SU-DHL-6 (cell line): ENCODE results near the gene KIAA1958.

Experiments used
- H2AFZ ChIP-seq: fragments of 200-600 bp; sonication (generic); 2 replicates; pipeline ENCODE4 v1.6.1; 2014; ENCODE audit warnings: low read depth, mild to moderate bottlenecking, moderate library complexity, mixed read lengths, antibody characterized with exemption, low read length; ENCODE audit not compliant: severe bottlenecking
- H3F3A ChIP-seq: fragments of 200-600 bp; shearing (Covaris generic); 2 replicates; pipeline ENCODE4 v1.6.0; 2016; ENCODE audit warnings: antibody characterized with exemption, mild to moderate bottlenecking; ENCODE audit not compliant: insufficient read depth
- H3K27ac ChIP-seq: fragments of 200-600 bp; sonication (generic); 2 replicates; pipeline ENCODE4 v1.5.1; 2016; ENCODE audit warnings: low read depth, mild to moderate bottlenecking, low read length, moderate library complexity, mixed read lengths
- H3K27me3 ChIP-seq: fragments of 200-600 bp; sonication (generic), shearing (Covaris generic); 2 replicates; pipeline ENCODE4 v1.6.0; 2014; ENCODE audit warnings: mild to moderate bottlenecking, low read length
- H3K36me3 ChIP-seq: fragments of 200-600 bp; sonication (generic); 2 replicates; pipeline ENCODE4 v1.6.1; 2014; ENCODE audit warnings: mild to moderate bottlenecking, low read length, mixed read lengths
- H3K4me2 ChIP-seq: fragments of 300-600, 200-600 bp; shearing (Covaris generic), sonication (generic); 2 replicates; pipeline ENCODE4 v1.6.0; 2014; ENCODE audit warnings: low read length, low read depth, mild to moderate bottlenecking; ENCODE audit not compliant: poor library complexity, severe bottlenecking
- H3K4me3 ChIP-seq: fragments of 200-600 bp; sonication (generic); 2 replicates; pipeline ENCODE4 v1.5.1; 2014; ENCODE audit warnings: antibody characterized with exemption, low read length, mild to moderate bottlenecking, mixed read lengths; ENCODE audit not compliant: insufficient read depth, poor library complexity, severe bottlenecking
- H3K79me2 ChIP-seq: fragments of 200-600 bp; sonication (generic); 2 replicates; pipeline ENCODE4 v1.6.1; 2014; ENCODE audit warnings: mild to moderate bottlenecking, low read length, moderate library complexity; ENCODE audit not compliant: insufficient read depth
- H3K9ac ChIP-seq: fragments of 200-600 bp; sonication (generic); 2 replicates; pipeline ENCODE4 v1.7.0; 2014; ENCODE audit warnings: mild to moderate bottlenecking, low read length
- H3K9me2 ChIP-seq: fragments of 200-600 bp; sonication (generic); replicated peaks from 2 replicates; pipeline ENCODE4 v1.6.1; 2014; ENCODE audit warnings: low read length; ENCODE audit not compliant: insufficient read depth
- H3K9me3 ChIP-seq: fragments of 200-600 bp; sonication (generic); 2 replicates; pipeline ENCODE4 v1.6.1; 2014; ENCODE audit warnings: low read length, mixed read lengths; ENCODE audit not compliant: insufficient read depth
- H4K20me1 ChIP-seq: fragments of 200-600 bp; sonication (generic); 2 replicates; pipeline ENCODE4 v1.6.1; 2014; ENCODE audit warnings: low read depth, mild to moderate bottlenecking, antibody characterized with exemption, low read length, moderate library complexity, mixed read lengths
- CTCF ChIP-seq: fragments of 200-600 bp; sonication (generic); IDR thresholded peaks from one replicate; pipeline ENCODE4 v1.5.1; 2017; ENCODE audit warnings: antibody characterized with exemption, mild to moderate bottlenecking, low read length, moderate library complexity; ENCODE audit not compliant: insufficient read depth, poor library complexity, severe bottlenecking
- EZH2phosphoT487 ChIP-seq: fragments of 200-600 bp; sonication (generic), shearing (Covaris generic); conservative IDR thresholded peaks from 2 replicates; pipeline ENCODE4 v1.6.1; 2018; ENCODE audit warnings: mild to moderate bottlenecking, antibody characterized with exemption, low read length, moderate library complexity, mixed read lengths

The KIAA1958 gene

DNA sequence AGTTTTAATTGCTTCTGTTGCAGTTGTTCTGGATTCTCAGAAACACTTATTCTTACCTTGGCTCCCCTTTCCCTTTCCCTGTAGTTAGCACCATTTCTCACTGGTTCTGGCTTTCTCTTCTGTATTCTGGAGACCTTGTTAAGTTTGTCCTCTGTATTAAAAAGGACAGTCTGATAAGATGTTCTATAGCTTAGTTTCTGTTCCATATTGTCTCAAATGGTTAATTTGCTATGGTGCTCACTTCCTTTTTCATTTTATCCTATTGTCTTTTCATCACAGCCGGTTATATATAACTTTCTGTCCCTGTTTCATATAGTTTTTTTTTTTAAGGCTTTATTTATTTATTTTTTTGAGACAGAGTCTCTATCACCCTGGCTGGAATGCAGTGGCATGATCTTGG, 41.4 kb upstream of the KIAA1958 start:
- Histone ChIP-seq H3K27me3 (no peaks in the 10 kb centered on the region), H3K36me3 (no peaks in the 10 kb centered on the region), H3F3A (no peaks in the 10 kb centered on the region), H3K9me3 (no peaks in the 10 kb centered on the region), H3K9me2 (no peaks in the 10 kb centered on the region), H2AFZ (no peak overlapping the region), H3K9ac (no peak overlapping the region), H3K79me2 (no peaks in the 10 kb centered on the region), H3K4me2 (no peak overlapping the region), H3K27ac (no peak overlapping the region), H3K4me3 (no peak overlapping the region), H4K20me1 (no peaks in the 10 kb centered on the region)
- TF ChIP-seq EZH2phosphoT487: no peak
- TF ChIP-seq CTCF: no peak

DNA sequence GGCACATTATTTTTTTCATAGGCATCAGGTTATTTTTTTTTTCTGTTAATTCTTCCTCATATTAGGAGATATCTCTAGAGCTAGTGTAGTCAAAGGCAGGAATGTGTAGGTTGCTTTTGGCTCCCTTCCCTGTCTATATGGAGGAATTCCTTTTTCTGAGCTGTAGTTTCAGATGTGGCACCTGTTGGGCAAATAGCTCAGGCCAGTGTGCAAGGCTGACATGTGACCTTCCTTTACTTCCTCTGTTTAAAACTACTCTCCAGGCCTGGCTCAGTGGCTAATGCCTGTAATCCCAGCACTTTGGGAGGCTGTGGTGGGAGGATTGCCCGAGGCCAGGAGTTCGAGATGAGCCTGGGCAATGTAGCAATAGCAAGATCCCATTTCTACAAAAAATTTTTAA, 40.5 kb upstream of the KIAA1958 start:
- H4K20me1 ChIP-seq: no peaks in the 10 kb centered on the region
- no peaks in the 10 kb centered on the region for H3K9me3 ChIP-seq
- H3K79me2 ChIP-seq: no peaks in the 10 kb centered on the region
- no peak overlapping the region for H2AFZ ChIP-seq
- H3K9ac ChIP-seq: no peak overlapping the region
- no peak overlapping the region for H3K4me2 ChIP-seq
- no peaks in the 10 kb centered on the region for H3K27me3 ChIP-seq
- H3K4me3 ChIP-seq: no peak overlapping the region
- H3F3A ChIP-seq: no peaks in the 10 kb centered on the region
- no peaks in the 10 kb centered on the region for H3K36me3 ChIP-seq
- no peak overlapping the region for H3K27ac ChIP-seq
- H3K9me2 ChIP-seq: no peaks in the 10 kb centered on the region
- TF ChIP-seq EZH2phosphoT487: no peak
- no peak for TF ChIP-seq CTCF

GRCh38 chr9:112446526-112446925, 40.1 kb upstream of the KIAA1958 start:
- no peak overlapping the region for H2AFZ ChIP-seq
- TF ChIP-seq EZH2phosphoT487 (no peak), CTCF (no peak)
- no peaks in the 10 kb centered on the region for H3K27me3 ChIP-seq
- H3K9me3 ChIP-seq: no peaks in the 10 kb centered on the region
- no peaks in the 10 kb centered on the region for H3K36me3 ChIP-seq
- H3K79me2 ChIP-seq: no peaks in the 10 kb centered on the region
- no peak overlapping the region for H3K4me2 ChIP-seq
- no peaks in the 10 kb centered on the region for H3F3A ChIP-seq
- H3K4me3 ChIP-seq: no peak overlapping the region
- no peak overlapping the region for H3K9ac ChIP-seq
- H3K27ac ChIP-seq: no peak overlapping the region
- no peaks in the 10 kb centered on the region for H3K9me2 ChIP-seq
- no peaks in the 10 kb centered on the region for H4K20me1 ChIP-seq
